HT1080 (cell line): ENCODE results near the gene RNGTT. TPM values are rescaled to one million over a fixed set of nuclear protein-coding genes. Genes with fewer than 3 reads are reported as not detected.
"Not testable (repeated sequence)": the region's sequence is repeated elsewhere in the genome, so short reads cannot be mapped to it uniquely, and the experiment has no call there.

Experiments used
- DNase-seq: peaks from one replicate; pipeline ENCODE4 v3.0.0-alpha.2; 2015; ENCODE audit warnings: low read depth
- total RNA-seq: library from RNA; depleted of rRNA; stranded (reverse); fragments of >200 nt; shearing (Covaris generic); gene quantifications from 2 replicates; pipeline ENCODE4 v1.2.3, GENCODE V29; 2014

The RNGTT gene
- total RNA-seq, 1 experiment from 2014 or later = 18.1 TPM

- peak; percentile 77 for DNase-seq
Measured at GRCh38 chr6:88867841-88868731, 95.3 kb downstream of the RNGTT start.

DNA sequence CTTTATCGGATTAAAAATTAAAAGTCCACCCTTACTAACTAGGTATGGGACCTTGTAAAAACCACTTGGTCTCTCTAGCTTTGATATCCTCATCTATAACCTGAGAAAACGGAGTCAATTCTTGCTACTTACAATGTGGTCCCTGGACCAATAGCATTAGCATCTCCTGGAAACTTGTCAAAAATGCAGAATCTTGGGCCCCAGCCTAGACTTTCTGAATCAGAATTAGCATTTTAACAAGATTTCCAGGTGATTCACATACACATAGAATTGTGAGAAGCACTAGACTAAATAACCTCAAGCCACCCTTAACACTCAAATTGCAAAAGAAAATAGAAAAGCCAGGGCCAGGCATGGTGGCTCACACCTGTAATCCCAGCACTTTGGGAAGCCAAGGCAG, 96.6 kb downstream of the RNGTT start:
- DNase-seq = no peak

GRCh38 chr6:88865275-88865674, 98.1 kb downstream of the RNGTT start:
- no peak for DNase-seq

DNA sequence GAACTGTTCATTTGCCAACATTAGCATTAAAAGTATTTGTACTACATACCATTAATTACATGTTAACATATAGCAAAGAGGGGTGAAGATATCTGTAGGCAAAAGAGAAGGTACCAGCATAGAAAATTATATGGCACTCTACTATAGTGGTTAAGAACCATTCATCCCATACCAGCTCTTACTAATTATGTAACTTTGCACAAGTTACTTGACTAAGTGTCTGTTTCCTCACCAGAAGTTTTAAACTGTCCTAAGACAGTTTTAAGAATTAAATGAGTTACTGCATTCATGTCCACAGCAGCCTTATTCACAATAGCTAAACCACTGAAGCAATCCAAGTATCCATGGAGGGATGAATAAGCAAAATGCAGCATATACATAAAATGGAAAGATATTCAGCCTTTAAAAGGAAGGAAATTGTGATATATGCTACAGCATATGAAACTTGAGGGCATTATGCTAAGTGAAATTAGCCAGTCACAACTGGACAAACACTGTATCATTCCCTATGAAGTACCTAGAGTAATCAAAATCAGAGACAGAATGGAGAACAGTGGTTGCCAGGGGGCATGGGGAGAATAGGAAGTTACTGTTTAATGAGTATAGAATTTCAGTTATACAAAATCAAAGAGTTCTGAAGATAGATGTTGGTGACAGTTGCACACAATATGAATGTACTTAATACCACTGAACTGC, 98.9 kb downstream of the RNGTT start:
- no peak for DNase-seq

GRCh38 chr6:88860310-88860709, 103.1 kb downstream of the RNGTT start:
- DNase-seq = no peak

GRCh38 chr6:88858455-88858854, 105.0 kb downstream of the RNGTT start:
- DNase-seq = no peak

- DNase-seq = no peak
Measured at GRCh38 chr6:88856566-88856965, 106.9 kb downstream of the RNGTT start.

GRCh38 chr6:88855541-88856147, 107.8 kb downstream of the RNGTT start:
- no peak for DNase-seq

- DNase-seq = no peak
Measured at GRCh38 chr6:88852775-88853174, 110.6 kb downstream of the RNGTT start.

GRCh38 chr6:88852000-88852399, 111.4 kb downstream of the RNGTT start:
- no peak for DNase-seq

DNA sequence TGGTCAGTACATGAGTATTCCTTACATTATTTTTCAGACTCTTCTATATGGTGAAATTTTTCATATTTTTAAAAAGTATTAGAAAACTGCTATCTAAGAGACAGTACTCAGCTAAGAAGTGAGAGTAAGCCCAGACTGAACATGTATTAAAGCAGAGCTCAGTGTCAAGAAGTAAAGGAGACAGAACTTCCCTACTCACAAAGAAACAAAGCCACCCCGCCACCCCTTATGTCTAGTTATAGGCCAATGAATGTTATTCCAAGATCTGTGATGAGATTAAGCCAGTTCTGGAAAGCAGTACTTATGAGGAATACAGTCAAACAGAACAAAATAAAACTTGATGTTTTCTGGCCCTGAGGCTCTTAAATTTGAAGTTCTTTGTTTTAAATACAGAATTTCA, 114.5 kb downstream of the RNGTT start:
- DNase-seq = no peak

- no peak for DNase-seq
Measured at GRCh38 chr6:88843040-88843439, 120.4 kb downstream of the RNGTT start.

DNA sequence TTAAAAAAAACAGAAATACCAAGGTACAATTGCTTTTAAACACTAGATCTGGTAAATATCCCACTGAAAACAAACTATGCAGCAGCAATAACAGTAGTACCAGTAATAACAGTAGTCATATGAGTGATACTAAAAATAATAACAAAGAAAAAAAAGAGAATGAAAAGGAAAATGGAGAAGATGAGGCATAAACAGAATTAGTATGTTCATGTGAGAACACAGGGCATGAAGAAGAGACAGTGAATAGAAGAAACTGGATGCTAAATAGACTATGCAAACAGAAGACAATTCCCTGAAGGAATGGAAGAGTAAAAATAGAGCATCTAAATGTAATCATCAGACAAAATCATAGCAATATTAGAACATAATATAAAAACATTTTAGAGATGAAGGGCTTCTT, 121.1 kb downstream of the RNGTT start:
- no peak for DNase-seq

DNA sequence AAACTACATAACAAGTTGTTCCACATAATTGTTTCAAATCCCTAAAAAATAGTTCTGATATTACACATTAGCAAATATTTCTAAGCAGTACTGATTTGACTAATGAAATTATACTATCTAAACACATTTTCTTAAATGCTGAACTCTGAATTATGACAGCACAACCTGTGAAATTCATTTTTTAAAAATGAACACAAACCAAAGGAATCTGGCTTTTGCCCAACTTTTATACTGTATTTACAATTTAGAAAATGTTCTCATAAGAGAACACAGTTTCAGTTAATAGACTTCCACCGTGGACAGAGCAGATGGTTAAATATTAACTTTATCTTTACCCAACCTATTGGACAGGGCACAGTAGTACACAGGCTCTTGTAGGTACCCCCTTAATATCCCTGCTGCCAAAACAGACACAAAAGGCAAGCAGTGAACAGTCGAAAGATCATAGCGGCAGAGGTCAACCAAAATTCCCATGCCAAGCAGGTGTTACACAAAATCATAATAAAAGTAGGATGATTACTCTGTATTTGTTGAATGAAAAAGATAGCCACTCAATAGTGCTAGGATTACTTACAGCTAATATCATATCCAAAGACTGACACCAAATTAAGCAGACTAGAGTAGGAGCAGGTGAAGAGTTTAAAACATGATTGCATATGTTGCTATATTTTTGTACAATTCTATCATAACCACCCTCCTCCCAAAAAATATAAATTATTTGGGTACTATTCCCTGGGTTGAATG, 122.5 kb downstream of the RNGTT start:
- no peak for DNase-seq

DNA sequence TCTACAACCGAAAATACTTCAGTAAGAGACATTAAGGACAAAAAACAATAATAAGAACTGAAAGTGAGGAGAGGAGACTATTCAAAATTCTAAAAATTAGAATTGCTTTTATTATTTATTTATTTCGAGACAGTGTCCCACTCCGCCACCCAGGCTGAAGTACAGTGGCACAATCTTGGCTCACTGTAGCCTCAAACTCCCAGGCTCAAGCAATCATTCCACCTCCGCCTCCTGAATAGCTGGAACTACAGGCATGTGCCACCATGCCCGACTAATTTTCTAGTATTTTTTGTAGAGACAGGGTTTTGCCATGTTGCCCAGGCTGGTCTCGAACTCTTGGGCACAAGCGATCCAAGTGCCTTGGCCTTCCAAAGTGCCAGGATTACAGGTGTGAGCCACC, 123.1 kb downstream of the RNGTT start:
- DNase-seq = no peak

- DNase-seq = no peak
Measured at GRCh38 chr6:88839280-88839679, 124.1 kb downstream of the RNGTT start.

DNA sequence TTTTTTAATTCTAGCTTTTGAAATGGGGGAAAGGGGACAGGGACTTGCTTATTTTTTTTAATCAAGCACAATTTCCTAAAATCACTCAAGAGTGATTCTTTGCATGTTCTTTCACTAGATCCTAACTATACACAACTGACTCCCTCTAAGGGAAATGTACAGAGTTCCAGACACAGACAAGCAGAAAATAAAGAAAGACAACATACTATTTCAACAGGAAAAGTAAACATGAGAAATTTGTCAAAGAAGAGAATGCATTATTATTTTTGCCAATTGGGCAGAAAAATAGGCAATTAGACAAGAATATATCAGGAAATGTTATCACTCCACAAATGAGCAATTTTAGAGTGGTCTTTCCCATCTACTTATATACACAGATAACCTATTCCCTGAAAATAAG, 128.2 kb downstream of the RNGTT start:
- no peak for DNase-seq

DNA sequence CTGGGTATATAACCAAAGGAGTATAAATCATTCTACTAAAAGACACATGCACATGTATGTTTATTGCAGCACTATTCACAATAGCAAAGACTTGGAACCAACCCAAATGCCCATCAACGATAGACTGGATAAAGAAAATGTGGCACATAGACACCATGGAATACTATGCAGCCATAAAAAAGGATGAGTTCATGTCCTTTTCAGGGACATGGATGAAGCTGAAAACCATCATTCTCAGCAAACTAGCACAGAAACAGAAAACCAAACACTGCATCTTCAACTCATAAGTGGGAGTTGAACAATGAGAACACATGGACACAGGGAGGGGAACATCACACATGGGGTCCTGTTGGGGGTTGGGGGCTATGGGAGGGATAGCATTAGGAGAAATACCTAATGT, 130.3 kb downstream of the RNGTT start:
- DNase-seq = not testable (repeated sequence)

DNA sequence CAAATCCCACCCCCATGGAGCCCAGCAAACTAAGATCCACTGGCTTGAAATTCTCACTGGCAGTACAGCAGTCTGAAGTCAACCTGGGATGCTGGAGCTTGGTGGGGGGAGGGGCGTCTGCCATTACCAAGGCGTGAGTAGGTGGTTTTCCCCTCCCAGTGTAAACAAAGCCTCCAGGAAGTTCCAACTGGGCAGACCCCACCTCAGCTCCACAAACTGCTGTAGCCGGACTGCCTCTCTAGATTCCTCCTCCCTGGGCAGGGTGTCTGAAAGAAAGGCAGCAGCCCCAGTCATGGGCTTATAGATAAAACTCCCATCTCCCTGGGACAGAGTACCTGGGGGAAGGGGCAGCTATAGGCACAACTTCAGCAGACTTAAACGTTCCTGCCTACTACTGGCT, 135.8 kb downstream of the RNGTT start:
- not testable (repeated sequence) for DNase-seq

DNA sequence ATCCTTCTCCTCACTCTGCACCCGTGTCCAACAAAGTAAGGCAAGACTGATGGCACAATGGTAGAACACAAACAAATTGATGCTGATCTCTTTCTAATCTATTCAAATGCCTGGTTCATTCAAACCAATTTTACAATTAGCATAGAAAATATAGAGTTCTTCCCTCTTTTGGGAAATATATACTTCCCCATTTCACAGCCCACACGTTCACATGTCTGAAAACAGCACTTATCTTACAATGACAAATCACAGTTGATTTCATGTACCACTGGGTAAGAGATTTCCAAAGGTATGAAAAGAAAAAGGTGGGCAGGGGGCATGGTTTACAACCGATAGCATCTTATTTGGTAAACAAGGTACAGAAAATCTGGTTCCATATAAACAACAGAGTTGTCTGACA, 137.6 kb downstream of the RNGTT start:
- no peak for DNase-seq

DNA sequence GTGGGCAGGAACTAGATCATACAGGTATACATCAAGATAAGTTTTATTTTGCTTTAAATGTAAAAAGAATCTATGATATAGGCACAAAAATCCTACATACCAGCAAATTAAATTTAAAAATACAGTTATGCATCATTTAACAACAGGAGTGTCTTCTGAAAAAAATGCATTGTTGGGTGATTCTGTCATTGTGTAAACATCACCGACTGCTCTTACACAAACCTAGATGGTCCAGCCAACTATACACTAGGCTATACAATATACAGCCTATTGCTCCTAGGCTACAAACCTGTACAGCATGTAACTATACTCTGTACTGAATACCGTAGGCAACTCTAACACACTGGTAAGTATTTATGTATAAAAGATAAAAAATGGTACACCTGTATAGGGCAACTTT, 139.4 kb downstream of the RNGTT start:
- DNase-seq = peak; percentile 35

DNA sequence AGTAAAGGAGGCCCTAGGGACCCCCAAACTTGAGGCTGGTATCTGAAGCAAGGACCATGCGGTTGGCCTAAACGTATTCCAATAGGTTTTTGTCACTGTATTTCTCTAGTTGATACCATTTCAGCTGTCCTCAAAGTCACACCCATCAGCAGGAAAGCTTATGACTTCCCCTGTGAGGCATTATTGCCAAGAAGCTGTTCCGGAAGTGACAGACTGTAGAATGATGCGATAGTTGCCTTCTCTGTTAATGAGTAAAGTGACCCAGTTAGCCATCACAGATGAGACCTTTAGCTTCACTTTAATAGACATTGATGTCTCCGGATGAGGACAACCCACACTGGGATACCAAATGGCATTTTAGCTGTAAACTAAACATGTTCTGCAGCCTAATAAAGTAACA, 147.9 kb downstream of the RNGTT start:
- DNase-seq = peak; percentile 3
